NCI-H510A (cell line): ENCODE results near the gene S100A1.
"Not testable (repeated sequence)": the region's sequence is repeated elsewhere in the genome, so short reads cannot be mapped to it uniquely, and the experiment has no call there.

Experiments
- DNase-seq: peaks from one replicate; lab custom pipeline; 2025; lab: John Stamatoyannopoulos, UW

The S100A1 gene

DNA sequence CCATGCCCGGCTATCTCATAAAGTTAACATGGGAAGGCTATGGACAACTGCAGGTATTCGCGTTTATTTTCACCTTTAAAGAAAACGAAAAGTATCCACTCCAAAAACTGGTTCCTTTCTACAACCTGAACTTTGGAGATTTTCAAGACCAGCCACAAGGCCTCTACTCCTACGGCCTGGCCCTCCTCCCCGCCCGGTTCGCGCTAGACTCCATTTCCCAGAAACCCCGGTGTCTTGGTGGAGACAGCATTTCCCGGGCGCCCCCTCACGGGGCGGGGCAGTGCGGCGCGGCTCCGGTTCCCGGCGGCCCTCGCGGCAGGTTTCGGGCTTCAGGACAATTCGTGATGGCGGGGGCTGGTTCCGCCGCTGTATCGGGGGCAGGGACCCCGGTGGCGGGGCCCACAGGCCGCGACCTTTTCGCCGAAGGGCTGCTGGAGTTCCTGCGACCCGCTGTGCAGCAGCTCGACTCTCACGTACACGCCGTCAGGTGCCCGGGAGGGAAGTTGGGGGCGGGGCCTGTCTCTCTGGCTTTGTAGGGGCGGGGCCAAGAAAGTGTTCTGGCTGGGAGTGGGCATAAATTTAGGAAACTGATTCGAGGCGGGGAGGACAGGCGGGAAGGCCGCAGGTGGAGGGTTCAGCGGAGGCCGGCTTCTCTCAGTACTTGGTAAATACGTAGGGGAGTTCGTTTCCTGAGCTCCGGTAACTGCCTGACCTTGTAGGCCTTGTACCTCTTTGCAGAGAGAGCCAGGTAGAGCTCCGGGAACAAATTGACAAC, 30.4 kb downstream of the S100A1 start, which contains the start of gene SNAPIN:
Gene SNAPIN (plus strand): TSS at position 304 of the 775 bp plus-strand sequence. CDS start 41 bp downstream, at position 345.
- DNase-seq, result peak; percentile 81

DNA sequence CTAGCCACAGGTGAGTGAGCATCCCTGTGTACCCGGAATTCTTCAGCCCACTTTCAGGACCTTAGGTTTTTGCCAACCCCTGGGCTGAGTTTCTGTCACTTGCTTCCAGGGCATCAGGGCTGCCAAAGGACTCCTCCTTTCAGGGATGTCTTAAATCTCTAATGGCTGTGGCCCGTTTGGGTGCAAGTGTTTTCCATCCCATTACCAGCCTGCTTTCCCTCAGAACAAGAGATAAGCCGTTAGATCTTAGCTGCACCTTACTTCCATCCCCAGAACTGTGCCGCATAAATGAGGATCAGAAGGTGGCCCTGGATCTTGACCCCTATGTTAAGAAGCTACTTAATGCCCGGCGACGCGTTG, 30.9 kb downstream of the S100A1 start:
- no peak for DNase-seq

DNA sequence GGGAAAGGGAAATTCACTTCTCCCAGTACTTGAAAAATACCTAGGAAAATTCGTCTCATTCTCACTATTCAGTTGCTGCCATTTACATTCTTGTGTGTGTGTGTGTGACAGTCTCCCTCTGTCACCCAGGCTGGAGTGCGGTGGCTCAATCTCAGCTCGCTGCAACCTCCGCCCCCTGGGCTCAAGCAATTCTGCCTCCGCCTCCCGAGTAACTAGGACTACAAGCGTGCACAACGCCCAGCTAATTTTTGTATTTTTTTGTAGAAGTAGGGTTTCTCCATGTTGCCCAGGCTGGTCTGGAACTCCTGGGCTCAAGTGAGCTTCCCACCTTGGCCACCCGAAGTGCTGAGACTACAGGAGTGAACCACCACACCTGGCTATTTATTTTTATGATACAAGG, 31.4 kb downstream of the S100A1 start:
- DNase-seq, result no peak

DNA sequence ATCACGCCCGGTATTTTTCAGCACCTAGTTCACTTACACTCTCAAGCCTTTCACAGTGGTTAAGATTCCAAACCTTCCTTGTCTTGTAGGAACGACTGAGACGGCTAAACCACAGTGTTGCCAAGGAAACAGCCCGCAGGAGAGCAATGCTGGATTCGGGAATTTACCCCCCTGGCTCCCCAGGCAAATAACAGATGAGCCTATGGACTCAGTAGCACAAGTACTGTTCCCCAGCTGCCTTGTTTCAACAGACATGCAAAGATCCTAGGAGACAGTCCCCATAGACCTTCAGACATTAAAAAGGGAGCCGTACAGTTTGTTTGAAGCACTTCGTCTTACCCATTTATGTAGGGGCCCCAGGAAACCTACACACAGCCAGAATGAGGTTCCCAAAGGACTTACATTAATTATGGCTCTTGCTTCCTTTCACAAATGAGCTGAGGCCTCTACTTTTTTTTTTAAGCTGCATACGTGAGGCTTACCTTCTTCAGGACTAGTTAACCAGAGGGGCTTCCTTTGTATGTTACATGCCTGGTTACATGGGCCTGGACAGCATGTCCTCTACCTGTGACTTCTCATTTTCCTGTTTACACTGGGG, 33.0 kb downstream of the S100A1 start:
- DNase-seq, result no peak

DNA sequence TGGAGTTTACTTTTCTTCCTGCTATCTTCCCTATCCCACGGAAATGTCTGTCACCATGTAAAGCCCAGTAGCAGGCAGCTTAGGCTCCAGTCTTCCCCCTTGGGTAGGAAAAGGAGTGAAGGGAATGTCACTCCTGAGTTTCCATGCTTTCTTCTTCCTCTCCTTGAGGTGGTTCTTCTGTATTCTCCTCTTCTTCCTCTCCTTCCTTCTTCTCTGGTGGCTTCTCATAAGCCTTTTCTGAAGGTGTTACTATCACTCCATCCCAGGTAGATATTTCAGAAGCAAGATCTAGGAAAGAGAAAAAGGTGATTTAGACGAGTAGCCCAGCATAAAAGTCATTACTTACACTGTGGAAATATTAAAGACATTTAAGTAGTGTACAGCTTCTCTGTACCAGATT, 34.0 kb downstream of the S100A1 start:
- DNase-seq, result no peak

DNA sequence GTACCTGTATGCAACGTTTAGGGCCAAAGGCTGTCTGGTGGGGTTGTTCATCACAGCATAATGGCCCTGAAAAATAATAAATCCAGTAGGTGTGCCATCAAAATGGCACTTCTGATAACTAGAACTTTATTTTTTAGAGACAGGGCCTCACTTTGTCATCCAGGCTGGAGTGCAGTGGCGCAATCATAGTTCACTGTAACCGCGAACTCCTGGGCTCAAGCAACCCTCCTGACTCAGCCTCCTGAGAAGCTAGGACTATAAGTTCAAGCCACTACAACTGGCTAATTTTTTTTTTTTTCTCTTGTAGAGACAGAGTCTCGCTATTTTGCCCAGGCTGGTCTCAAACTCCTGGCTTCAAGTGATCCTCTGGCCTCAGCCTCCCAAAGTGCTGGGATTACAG, 35.0 kb downstream of the S100A1 start:
- DNase-seq, result no peak

DNA sequence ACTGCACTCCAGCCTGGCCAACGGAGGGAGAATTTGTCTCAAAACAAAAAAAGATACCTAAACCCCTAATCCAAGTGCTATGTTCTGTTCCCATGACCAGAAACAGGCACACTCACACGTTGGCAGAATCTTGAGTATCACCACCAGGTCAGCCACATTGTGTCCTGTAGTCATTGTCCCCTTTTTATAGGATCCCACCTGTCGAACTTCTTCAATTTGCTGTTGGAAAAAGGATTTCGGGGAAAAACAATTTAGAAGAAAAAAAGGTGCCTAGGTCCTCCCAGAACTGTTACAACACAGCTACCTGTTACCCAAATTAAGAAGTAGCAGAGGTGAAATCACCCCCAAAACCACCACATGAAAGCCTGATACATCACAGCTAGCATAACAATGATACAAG, 39.2 kb downstream of the S100A1 start:
- DNase-seq, result no peak

DNA sequence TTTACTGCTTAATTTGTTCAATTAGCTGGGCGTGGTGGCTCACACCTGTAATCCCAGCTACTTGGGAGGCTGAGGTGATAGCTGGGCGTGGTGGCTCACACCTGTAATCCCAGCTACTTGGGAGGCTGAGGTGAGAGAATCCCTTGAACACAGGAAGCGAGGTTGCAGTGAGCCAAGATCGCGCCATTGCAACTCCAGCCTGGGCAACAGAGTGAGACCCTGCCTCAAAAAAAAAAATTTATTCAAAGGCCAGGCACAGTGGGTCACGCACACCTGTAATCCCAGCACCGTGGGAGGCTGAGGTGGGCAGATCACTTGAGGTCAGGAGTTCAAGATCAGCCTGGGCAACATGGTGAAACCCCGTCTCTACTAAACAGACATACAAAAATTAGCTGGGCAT, 40.4 kb downstream of the S100A1 start:
- not testable (repeated sequence) for DNase-seq

DNA sequence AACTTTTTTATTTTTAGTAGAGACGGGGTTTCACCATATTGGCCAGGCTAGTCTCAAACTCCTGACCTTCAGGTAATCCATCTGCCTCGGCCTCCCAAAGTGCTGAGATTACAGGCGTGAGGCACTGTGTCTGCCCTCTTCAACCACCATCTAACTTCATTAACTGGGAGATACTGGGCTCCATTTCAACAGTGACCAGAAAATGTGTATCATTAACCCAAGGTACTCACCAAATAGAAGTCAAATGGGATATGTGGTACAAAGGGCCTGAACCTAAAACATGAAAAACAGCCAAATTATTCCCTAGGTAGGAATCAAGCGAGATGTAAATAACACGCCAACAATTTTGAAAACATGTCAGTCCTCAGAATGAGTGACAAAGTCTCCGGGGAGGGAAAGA, 41.4 kb downstream of the S100A1 start:
- DNase-seq, result no peak

DNA sequence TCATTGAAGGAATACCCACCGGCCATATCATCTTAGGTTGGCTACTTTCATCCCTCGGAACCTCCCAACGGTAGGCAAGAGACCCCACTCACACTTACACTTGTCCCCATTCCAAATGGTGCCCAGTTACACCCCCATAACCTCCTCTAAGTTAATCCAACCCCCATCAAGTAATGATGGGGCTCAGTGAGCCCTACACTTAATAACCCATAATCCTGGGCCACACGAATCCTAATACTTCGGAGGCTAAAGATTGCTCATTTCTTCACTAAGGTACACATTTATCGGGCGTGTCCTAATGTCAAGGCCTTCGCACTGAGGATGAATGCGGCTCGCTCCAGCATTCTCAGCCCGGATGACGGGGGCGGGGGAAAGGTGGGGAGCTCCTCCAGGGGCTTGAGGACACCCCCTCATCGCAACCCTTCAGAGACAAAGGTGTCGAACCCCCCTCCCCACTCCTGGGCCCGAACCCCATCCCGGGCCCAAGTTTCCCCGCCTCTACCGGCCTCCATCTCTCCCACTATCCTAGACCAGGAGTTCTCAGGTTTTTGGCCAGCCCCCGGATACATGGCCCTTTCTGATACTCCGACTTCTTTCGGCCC, 42.1 kb downstream of the S100A1 start:
- no peak for DNase-seq

DNA sequence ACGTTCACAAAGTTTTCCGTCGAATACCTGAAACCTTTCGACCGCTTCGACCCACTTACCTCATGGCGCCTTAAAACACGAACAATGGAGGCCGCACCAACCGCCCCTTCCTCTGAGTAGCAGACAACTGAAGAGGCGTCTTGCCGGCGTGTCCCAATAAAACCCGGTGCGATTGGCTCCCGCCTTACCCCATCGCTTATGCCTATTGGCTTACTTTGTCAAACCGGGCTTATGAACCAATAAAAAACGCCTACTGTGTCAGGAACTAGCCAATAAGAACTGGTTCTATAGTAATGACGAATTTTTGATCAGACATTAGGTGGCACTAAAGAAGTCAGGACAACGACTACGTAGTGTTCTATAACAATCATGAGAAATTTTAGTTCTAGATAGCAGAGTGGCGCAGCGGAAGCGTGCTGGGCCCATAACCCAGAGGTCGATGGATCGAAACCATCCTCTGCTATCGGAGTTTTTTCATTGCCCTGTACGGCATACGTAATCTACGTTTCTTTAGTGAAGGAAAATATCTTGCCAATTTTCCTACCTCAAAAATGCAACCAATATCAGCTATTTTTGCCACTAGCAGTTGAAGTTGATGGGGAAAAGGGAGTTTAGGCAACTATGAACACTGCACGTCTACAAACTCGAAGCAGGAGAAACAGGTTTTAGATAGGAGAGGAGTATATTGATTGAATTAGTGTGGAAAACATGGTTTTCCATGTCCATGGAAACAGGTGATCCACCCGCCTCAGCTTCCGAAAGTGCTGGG, 42.8 kb downstream of the S100A1 start, which contains the start of gene ILF2:
Gene ILF2 (minus strand): TSS at position 135 of the 769 bp plus-strand sequence. CDS start 71 bp downstream, at position 64.
- DNase-seq, result peak; percentile 96

DNA sequence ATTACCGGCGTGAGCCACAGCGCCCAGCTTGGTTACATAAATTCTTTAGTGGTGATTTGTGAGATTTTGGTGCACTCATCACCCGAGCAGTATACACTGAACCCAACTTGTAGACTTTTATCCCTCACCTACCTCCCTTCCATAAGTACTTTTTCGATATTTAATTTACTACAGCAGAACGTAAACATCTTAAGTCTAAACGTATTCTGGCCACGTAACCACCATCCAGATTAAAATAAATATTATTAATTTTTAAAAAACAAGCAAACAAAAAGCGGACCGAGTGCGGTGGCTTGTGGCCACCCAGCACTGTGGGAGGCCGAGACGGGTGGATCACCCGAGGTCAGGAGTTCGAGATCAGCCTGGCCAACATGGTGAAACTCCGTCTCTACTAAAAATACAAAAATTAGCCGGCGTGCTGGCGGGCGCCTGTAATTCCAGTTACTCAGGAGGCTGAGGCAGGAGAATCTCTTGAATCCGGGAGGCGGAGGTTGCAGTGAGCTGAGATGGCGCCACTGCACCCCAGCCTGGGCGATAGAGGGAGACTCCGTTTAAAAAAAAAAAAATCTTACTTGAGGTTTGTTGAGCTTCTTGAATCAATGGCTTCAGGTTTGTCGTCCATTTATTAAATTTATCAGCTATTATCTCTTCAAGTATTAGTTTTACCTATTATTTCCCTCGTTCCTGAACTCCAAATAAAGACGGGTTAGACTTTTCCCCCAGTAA, 43.6 kb downstream of the S100A1 start:
- DNase-seq, result not testable (repeated sequence)

DNA sequence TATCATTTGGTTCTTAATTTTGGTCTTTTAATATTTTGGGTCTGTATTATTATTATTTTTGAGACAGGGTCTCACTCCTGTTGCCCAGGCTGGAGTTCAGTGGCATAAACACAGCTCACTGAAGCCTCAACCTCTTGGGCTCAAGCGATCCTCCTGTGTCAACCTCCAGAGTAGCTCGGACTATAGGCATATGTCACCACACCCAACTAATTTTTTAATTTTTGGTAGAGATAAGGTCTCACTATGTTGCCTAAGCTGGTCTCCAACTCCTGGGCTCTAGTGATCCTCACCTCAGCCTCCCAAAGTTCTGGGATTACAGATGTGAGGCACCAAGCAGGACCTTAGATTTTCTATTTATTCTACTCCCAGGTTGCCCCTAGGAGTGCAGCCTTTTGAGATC, 45.3 kb downstream of the S100A1 start:
- DNase-seq, result no peak

DNA sequence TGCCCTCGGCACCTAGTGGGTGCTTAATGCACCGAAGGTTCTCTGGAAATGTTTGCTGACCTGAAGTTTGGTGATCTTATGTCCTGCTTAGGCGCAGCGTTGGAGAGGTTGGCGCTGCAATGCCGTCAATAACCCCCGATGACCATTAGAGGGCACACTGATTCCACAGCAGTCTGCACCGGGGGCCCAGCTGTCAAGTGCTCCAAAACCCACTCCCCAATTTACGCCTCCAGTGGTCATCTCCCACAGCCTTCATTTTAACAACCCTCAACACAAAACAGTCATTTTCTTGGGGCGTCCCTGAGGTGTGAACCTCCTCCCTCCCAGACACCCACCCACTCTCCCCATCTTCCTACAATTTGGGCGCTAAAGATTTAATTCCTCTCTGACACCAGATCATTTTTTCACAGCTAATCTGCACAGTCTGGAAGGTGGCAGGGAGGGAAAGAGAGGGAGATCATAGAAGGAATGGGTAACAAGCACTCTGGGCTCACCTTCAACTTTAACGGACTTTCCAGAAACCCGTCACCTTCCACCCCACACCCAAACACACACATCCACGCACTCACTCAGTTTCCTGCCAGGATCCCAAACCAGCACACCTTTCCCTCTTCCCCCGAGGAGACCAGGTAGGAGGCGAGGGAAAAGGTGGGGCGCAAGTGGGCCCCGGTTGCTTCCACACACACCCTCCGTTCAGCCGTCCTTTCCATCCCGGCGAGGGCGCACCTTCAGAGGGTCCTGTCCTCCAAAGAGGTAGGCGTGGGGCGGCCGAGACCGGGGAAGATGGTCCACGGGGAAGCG, 49.7 kb downstream of the S100A1 start:
- DNase-seq, result no peak

DNA sequence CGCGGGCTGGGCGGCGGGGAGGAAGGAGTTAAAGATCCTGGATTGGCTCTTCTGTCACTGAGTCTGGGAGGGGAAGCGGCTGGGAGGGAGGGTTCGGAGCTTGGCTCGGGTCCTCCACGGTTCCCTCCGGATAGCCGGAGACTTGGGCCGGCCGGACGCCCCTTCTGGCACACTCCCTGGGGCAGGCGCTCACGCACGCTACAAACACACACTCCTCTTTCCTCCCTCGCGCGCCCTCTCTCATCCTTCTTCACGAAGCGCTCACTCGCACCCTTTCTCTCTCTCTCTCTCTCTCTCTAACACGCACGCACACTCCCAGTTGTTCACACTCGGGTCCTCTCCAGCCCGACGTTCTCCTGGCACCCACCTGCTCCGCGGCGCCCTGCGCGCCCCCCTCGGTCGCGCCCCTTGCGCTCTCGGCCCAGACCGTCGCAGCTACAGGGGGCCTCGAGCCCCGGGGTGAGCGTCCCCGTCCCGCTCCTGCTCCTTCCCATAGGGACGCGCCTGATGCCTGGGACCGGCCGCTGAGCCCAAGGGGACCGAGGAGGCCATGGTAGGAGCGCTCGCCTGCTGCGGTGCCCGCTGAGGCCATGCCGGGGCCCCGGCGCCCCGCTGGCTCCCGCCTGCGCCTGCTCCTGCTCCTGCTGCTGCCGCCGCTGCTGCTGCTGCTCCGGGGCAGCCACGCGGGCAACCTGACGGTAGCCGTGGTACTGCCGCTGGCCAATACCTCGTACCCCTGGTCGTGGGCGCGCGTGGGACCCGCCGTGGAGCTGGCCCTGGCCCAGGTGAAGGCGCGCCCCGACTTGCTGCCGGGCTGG, 50.5 kb downstream of the S100A1 start, which contains the start of gene NPR1:
Gene NPR1 (plus strand): TSS at position 170 of the 818 bp plus-strand sequence. CDS start 421 bp downstream, at position 591.
- no peak for DNase-seq

DNA sequence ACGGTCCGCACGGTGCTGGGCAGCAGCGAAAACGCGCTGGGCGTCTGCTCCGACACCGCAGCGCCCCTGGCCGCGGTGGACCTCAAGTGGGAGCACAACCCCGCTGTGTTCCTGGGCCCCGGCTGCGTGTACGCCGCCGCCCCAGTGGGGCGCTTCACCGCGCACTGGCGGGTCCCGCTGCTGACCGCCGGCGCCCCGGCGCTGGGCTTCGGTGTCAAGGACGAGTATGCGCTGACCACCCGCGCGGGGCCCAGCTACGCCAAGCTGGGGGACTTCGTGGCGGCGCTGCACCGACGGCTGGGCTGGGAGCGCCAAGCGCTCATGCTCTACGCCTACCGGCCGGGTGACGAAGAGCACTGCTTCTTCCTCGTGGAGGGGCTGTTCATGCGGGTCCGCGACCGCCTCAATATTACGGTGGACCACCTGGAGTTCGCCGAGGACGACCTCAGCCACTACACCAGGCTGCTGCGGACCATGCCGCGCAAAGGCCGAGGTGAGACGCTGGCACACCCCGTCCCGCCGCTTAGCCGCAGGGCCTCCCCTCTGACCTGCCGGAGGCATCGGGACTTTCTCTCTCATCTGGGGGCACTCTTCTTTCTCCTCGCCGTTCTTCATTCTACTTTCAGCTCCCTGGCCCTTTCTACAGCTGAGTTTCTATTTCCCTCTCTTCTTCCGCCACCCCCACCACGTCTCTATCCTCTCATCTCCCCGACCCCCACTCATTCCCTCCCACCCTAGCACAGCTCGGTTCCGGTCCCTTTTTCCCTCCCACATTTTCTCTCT, 51.3 kb downstream of the S100A1 start:
- no peak for DNase-seq

DNA sequence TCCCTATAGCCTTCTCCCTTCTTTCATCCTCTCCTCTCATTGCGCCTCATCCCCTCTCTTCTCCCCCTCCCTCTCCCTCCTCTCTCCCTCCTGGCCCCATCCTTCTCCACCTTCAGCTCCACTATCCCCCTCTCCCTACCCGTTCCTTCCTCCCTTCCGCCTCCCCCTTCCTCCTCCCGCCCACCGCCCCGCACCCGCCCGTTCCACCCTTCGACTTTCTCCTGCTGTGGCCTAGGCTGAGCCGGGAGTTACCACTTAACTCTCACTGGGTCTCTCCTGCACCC, 51.8 kb downstream of the S100A1 start:
- DNase-seq, result no peak
